ENCODE data around the gene NELL1.

NELL1 gene

DNA sequence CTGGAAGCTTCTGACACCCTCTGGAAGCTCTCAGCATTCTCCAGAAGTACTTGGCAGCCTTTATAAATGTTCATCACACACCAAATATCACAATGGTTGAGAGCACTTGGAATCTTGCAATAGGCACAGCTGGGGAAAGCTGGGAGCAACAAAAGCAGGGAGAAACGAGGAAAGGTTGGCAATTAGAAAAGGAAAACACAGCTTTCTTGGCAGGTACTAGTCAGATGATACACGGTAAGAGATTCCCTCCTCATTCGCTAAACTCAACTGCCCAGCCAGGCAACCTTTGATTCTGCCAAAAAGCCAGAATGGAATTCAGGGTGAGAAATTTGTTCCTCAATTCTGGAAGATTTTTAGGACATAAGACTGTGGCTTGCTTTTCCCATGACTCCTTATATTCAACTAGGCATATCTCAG, 946.6 kb downstream of the NELL1 start:
- Histone ChIP-seq H3K4me3 (no peak overlapping the region), H3K4me1 (no peaks in the 10 kb centered on the region), H3K9me3 (no peaks in the 10 kb centered on the region), H3K36me3 (no peaks in the 10 kb centered on the region), H3K27me3 (no peaks in the 10 kb centered on the region), H3K27ac (no peak overlapping the region)
- intact Hi-C loops (cut with DNase I; ENCODE audit: low total_unique reads) = no loop called here
- no peak for TF ChIP-seq CTCF (IDR thresholded peaks at IDR 0.05)
- no peak for DNase-seq

DNA sequence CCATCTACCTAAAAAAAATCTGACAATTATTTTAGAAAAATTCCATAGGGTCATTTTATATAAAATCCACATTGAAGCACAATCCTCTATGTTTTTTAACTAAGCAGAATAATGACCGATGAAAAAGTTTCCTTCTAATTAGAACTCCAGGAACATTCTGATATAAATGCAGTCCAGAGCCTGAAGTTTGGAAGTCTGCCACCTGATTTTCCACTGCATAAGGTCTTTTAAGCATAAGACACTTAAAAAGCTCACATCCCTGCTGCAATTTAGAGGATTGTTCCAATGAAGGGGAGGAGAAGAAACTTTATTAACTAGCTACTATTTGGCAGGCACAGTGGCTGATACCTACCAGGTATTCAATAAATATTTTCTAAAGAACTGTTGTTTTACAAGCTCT, 953.2 kb downstream of the NELL1 start:
- Histone ChIP-seq H3K4me3 (no peak overlapping the region), H3K4me1 (no peaks in the 10 kb centered on the region), H3K9me3 (no peaks in the 10 kb centered on the region), H3K27me3 (no peaks in the 10 kb centered on the region), H3K36me3 (no peaks in the 10 kb centered on the region), H3K27ac (no peak overlapping the region)
- TF ChIP-seq CTCF (IDR thresholded peaks at IDR 0.05) = no peak
- DNase-seq = no peak
- intact Hi-C loops (cut with DNase I; ENCODE audit: low total_unique reads) = no loop called here

DNA sequence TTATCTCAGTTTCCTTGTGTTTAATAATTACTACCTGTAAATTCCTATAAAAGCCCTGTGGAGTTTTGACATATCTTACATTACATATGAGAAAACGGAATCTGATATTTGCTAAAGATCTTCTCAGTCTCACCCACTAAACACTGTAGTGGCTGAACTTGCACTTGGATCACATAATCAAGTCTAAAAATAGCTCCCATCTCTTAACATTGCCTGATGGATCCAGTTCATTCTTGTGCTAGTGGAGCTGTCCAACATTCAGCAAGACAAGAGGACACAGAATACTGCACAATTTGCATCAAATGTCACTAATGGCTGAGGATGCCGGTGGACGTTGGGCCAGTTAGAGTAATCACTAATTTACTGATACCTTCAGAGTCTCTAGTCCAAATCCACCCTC, 953.6 kb downstream of the NELL1 start:
- no peaks in the 10 kb centered on the region for H3K27me3 ChIP-seq
- TF ChIP-seq CTCF (IDR thresholded peaks at IDR 0.05) = no peak
- H3K36me3 ChIP-seq = no peaks in the 10 kb centered on the region
- no peaks in the 10 kb centered on the region for H3K9me3 ChIP-seq
- no peak for DNase-seq
- intact Hi-C loops (cut with DNase I; ENCODE audit: low total_unique reads) = no loop called here
- H3K27ac ChIP-seq = no peak overlapping the region
- H3K4me3 ChIP-seq = no peak overlapping the region
- H3K4me1 ChIP-seq = no peaks in the 10 kb centered on the region

Measured in tibial artery (tissue), 4 donors.